B cell (primary cell): Measurements from ENCODE around the gene ERICH6.

Experiments used
- CTCF ChIP-seq: fragments of 200-600 bp; IDR thresholded peaks from one replicate; pipeline ENCODE4 v1.8.0; 2022; ENCODE audit warnings: antibody characterized with exemption, mild to moderate bottlenecking
- EZH2 ChIP-seq: IDR thresholded peaks from 2 replicates; pipeline ENCODE4 v1.6.1; 2012; ENCODE audit warnings: borderline replicate concordance, low read depth, mild to moderate bottlenecking, moderate library complexity, low read length; ENCODE audit not compliant: insufficient read depth, poor library complexity, severe bottlenecking

- TF ChIP-seq CTCF (no peak), EZH2 (no peak)
Measured at GRCh38 chr3:150737874-150738679, 34.4 kb upstream of the ERICH6 start.
